Ishikawa (cell line): ENCODE results near the gene SLC4A1AP.

Source experiments
- CEBPB ChIP-seq: IDR thresholded peaks from 2 replicates; pipeline ENCODE4 v1.6.1; 2012
- CREB1 ChIP-seq: IDR thresholded peaks from 2 replicates; pipeline ENCODE4 v1.6.1; 2012; ENCODE audit warnings: low read depth
- EGR1 ChIP-seq: IDR thresholded peaks from 2 replicates; pipeline ENCODE4 v1.6.1; 2012
- EP300 ChIP-seq: IDR thresholded peaks from 2 replicates; pipeline ENCODE4 v1.6.1; 2012; ENCODE audit warnings: borderline replicate concordance
- FOXM1 ChIP-seq: IDR thresholded peaks from 2 replicates; pipeline ENCODE4 v1.6.1; 2012; ENCODE audit warnings: low read depth, borderline replicate concordance
- MAX ChIP-seq: IDR thresholded peaks from 2 replicates; pipeline ENCODE4 v1.6.1; 2012
- NFIC ChIP-seq: IDR thresholded peaks from 2 replicates; pipeline ENCODE4 v1.6.1; 2012
- RAD21 ChIP-seq: IDR thresholded peaks from 2 replicates; pipeline ENCODE4 v1.6.1; 2012; ENCODE audit warnings: low read depth
- REST ChIP-seq: IDR thresholded peaks from 2 replicates; pipeline ENCODE4 v1.6.1; 2012; ENCODE audit warnings: low read depth, mild to moderate bottlenecking
- TAF1 ChIP-seq: IDR thresholded peaks from 2 replicates; pipeline ENCODE4 v1.6.1; 2012; ENCODE audit warnings: low read depth, mild to moderate bottlenecking
- TCF12 ChIP-seq: IDR thresholded peaks from 2 replicates; pipeline ENCODE4 v1.6.1; 2012; ENCODE audit warnings: low read depth
- TEAD4 ChIP-seq: IDR thresholded peaks from 2 replicates; pipeline ENCODE4 v1.6.1; 2012
- USF1 ChIP-seq: IDR thresholded peaks from 2 replicates; pipeline ENCODE4 v1.6.1; 2012
- YY1 ChIP-seq: IDR thresholded peaks from 2 replicates; pipeline ENCODE4 v1.6.1; 2012; ENCODE audit warnings: low read depth
- ZBTB7A ChIP-seq: IDR thresholded peaks from 2 replicates; pipeline ENCODE4 v1.6.1; 2012; ENCODE audit warnings: low read depth

SLC4A1AP gene

GRCh38 chr2:27714851-27715291, 51.2 kb downstream of the SLC4A1AP start:
- TF ChIP-seq RAD21 (no peak), USF1 (no peak), CREB1 (no peak), TEAD4 (no peak), YY1 (no peak), EP300 (no peak), FOXM1 (no peak), TCF12 (no peak), MAX (no peak), EGR1 (no peak), NFIC (no peak), ZBTB7A (no peak), REST (no peak), TAF1 (no peak), CEBPB (no peak)

- no peak for TF ChIP-seq YY1
- TF ChIP-seq ZBTB7A, result peak; percentile 33; the same call in 1 of the 2 replicates
- TF ChIP-seq EGR1, result peak; percentile 45; the same call in 1 of the 2 replicates
Observed at GRCh38 chr2:27715318-27716210, 51.9 kb downstream of the SLC4A1AP start.

GRCh38 chr2:27716301-27717069, 52.8 kb downstream of the SLC4A1AP start:
- TF ChIP-seq CREB1 (no peak), ZBTB7A (no peak), MAX (no peak), EGR1 (no peak), CEBPB (no peak), USF1 (no peak), TAF1 (no peak), RAD21 (no peak), FOXM1 (no peak), TCF12 (no peak), NFIC (no peak), TEAD4 (no peak), REST (no peak)

- TF ChIP-seq TEAD4, result no peak
- no peak for TF ChIP-seq ZBTB7A
- no peak for TF ChIP-seq REST
- no peak for TF ChIP-seq CREB1
- TF ChIP-seq FOXM1, result no peak
- no peak for TF ChIP-seq TCF12
- no peak for TF ChIP-seq NFIC
- no peak for TF ChIP-seq EP300
- TF ChIP-seq TAF1, result no peak
- TF ChIP-seq MAX, result no peak
- no peak for TF ChIP-seq EGR1
- no peak for TF ChIP-seq USF1
- no peak for TF ChIP-seq CEBPB
- no peak for TF ChIP-seq YY1
- no peak for TF ChIP-seq RAD21
Observed at GRCh38 chr2:27717070-27717795, 53.5 kb downstream of the SLC4A1AP start.
